ENCODE data around the gene UBLCP1. TPM values are rescaled to one million over a fixed set of nuclear protein-coding genes. Genes with fewer than 3 reads are reported as not detected.
A peak's percentile ranks its signal among the peaks of the same experiment; 100 is the strongest.

The UBLCP1 gene
- total and polyA plus RNA-seq, 8 donors, result 29.9 to 49.9 (median 37.3) TPM

DNA sequence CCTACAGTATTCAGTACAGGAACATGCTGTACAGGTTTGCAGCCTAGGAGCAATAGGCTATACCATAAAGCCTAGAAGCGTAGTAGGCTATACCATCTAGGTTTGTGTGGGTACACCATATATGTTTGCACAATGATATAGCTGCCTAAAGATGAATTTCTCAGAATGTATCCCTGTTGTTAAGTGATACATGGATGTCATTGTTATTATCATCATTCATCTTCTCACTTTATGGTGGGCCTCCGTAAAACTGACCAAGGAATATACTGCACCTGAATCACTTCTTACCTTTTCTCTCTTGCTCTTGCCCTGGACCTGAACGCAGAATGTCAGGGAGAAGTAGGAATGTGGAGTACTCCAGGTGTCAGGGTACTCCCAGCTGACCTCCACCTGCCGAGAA lies 55.4 kb downstream of the UBLCP1 start:
- no peak for ATAC-seq
- no peaks in the 10 kb centered on the region for H3K9me3 ChIP-seq
- H3K36me3 ChIP-seq, result no peaks in the 10 kb centered on the region
- TF ChIP-seq, protein P1, sequence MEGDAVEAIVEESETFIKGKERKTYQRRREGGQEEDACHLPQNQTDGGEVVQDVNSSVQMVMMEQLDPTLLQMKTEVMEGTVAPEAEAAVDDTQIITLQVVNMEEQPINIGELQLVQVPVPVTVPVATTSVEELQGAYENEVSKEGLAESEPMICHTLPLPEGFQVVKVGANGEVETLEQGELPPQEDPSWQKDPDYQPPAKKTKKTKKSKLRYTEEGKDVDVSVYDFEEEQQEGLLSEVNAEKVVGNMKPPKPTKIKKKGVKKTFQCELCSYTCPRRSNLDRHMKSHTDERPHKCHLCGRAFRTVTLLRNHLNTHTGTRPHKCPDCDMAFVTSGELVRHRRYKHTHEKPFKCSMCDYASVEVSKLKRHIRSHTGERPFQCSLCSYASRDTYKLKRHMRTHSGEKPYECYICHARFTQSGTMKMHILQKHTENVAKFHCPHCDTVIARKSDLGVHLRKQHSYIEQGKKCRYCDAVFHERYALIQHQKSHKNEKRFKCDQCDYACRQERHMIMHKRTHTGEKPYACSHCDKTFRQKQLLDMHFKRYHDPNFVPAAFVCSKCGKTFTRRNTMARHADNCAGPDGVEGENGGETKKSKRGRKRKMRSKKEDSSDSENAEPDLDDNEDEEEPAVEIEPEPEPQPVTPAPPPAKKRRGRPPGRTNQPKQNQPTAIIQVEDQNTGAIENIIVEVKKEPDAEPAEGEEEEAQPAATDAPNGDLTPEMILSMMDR (IDR thresholded peaks at IDR 0.05), result no peak
- no peak overlapping the region for H3K4me3 ChIP-seq
- no peak overlapping the region for H3K27ac ChIP-seq
- no peak for DNase-seq
- H3K27me3 ChIP-seq, result no peaks in the 10 kb centered on the region
- H3K4me1 ChIP-seq, result no peaks in the 10 kb centered on the region
- intact Hi-C loops (cut with DNase I), result no loop called here

DNA sequence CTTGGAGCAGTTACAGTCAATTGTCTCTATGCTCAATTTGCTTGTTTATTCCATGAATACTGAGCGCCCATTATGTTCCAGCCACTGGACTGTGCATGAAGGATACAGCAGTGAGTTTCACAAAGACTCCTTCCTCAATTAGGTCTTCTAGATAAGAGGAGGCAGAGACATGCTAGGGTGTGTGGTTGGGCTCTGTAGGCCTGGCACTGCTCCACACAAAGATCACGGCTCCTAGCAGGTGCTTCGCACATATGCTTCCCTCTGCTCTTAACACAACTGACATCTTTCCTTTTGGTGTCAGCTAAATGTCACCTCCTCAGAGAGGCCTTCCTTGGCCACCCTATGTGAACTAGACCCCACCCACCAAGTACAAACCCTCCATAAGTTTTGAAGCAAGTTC lies 56.3 kb downstream of the UBLCP1 start:
- Histone ChIP-seq H3K36me3 (no peaks in the 10 kb centered on the region), H3K27ac (no peak overlapping the region), H3K9me3 (no peaks in the 10 kb centered on the region), H3K4me1 (no peaks in the 10 kb centered on the region), H3K27me3 (no peaks in the 10 kb centered on the region), H3K4me3 (no peak overlapping the region)
- TF ChIP-seq, protein P1 (IDR thresholded peaks at IDR 0.05), result no peak
- intact Hi-C loops (cut with DNase I), result no loop called here
- DNase-seq (no peak), ATAC-seq (no peak)

DNA sequence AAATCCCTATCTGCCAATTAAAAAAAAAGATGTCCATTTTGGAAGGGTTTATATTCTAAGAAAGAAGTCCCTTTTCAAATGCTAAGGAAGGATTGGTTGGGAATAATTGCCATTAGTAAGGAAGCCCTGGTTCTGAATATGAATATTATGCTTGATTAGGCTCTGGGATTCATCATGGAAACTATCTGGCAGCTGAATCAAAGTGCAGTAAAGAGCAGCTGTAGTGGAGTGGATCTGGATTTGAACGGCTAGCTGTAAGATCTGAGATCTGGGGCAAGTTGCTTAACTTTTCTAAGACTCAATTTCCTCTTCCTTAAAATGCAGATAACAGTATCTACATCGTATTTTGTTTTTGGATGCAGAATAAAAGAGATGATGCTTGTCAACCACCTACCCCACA lies 56.7 kb downstream of the UBLCP1 start:
- Histone ChIP-seq H3K27ac (no peak overlapping the region), H3K4me1 (no peaks in the 10 kb centered on the region), H3K27me3 (no peaks in the 10 kb centered on the region), H3K36me3 (no peaks in the 10 kb centered on the region), H3K4me3 (no peak overlapping the region), H3K9me3 (no peaks in the 10 kb centered on the region)
- TF ChIP-seq, protein P1 (IDR thresholded peaks at IDR 0.05), result no peak
- ATAC-seq, result no peak
- intact Hi-C loops (cut with DNase I), result no loop called here
- no peak for DNase-seq

DNA sequence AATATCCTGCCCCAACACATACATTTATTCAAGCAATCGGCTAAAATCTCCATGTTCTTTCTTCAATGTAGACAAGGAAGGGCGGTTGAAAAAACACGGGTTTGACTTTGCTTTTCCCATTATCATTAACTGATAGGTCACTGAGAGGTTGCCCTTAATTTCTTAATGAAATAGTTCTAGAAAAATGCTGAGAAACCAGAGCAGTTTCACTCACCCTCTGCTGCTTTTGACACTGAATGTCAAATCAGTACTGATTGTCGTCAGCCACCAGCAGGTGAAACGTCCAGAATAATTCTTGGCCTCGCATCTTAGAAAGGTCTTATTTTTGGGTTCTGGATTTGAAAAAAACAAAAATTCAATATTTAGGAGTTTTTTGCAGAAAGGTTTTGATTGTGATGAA lies 59.1 kb downstream of the UBLCP1 start:
- TF ChIP-seq, protein P1 (IDR thresholded peaks at IDR 0.05), result no peak
- intact Hi-C loops (cut with DNase I), result no loop called here
- no peaks in the 10 kb centered on the region for H3K36me3 ChIP-seq
- ATAC-seq (no peak), DNase-seq (no peak)
- no peak overlapping the region for H3K4me3 ChIP-seq
- no peaks in the 10 kb centered on the region for H3K9me3 ChIP-seq
- no peaks in the 10 kb centered on the region for H3K4me1 ChIP-seq
- H3K27me3 ChIP-seq, result no peaks in the 10 kb centered on the region
- no peak overlapping the region for H3K27ac ChIP-seq

DNA sequence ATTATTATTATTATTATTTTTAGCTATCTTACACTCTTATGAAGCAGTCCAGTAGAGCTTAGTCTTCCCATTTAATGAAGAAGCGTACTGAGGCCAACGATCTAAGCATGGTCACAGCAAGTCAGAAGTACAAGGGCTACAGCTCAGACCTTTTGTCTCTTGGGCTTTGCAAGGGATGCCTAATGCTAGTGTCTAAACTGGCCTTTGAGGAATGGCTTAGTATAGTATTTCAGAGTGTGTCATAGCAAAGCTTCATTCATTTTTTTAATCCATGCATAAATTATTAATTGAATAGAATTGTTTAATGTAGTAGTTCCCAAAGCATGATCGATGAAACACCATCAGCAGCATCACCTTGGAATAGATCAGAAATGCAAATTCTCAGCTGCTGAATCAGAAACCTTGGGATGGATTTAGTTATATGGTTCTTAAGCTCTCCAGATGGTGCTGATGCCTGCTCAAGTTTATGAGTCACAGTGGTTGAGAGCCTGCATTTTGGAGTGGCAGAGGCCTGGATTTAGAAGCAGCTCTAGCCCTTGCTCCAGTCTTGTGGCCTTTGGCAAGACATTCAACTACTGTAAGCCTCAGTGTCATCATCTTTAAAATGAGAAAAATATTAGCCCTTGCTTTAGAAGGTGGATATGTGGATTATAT lies 61.1 kb downstream of the UBLCP1 start:
- DNase-seq (no peak), ATAC-seq (peak; percentile 87)
- no peaks in the 10 kb centered on the region for H3K4me1 ChIP-seq
- no peak overlapping the region for H3K27ac ChIP-seq
- H3K9me3 ChIP-seq, result no peaks in the 10 kb centered on the region
- TF ChIP-seq, protein P1 (IDR thresholded peaks at IDR 0.05), result no peak
- intact Hi-C loops (cut with DNase I), result no loop called here
- H3K4me3 ChIP-seq, result no peak overlapping the region
- no peaks in the 10 kb centered on the region for H3K27me3 ChIP-seq
- H3K36me3 ChIP-seq, result no peaks in the 10 kb centered on the region
